DMS153 treated with DMSO at 0.1 percent for 48 hours (cell line): ENCODE results near the gene CDON.
"Not testable (repeated sequence)": the region's sequence is repeated elsewhere in the genome, so short reads cannot be mapped to it uniquely, and the experiment has no call there.

Experiments
- DNase-seq: peaks from one replicate; lab custom pipeline; 2025; ENCODE audit not compliant: unreplicated experiment; lab: John Stamatoyannopoulos, UW

Gene CDON

GRCh38 chr11:126049159-126049558 lies 13.5 kb downstream of the CDON start:
- DNase-seq = no peak

DNA sequence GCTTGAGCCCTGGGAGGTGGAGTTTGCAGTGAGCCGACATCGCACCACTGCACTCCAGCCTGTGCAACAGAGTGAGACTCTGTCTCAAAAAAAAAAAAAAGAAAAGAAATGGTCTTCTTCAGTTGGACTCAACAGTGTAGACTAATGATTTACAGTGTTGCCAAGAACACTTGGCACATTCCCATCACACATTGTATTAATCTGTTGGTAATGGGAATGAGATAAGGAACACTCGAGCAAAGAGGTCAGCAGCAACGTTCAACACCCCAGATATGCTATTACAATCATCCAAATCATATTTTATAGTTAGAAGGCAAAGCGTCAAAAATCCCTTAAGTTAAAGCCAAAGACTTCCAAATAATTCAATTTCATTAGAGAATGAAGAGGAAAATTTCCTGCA lies 14.5 kb downstream of the CDON start:
- DNase-seq = no peak

DNA sequence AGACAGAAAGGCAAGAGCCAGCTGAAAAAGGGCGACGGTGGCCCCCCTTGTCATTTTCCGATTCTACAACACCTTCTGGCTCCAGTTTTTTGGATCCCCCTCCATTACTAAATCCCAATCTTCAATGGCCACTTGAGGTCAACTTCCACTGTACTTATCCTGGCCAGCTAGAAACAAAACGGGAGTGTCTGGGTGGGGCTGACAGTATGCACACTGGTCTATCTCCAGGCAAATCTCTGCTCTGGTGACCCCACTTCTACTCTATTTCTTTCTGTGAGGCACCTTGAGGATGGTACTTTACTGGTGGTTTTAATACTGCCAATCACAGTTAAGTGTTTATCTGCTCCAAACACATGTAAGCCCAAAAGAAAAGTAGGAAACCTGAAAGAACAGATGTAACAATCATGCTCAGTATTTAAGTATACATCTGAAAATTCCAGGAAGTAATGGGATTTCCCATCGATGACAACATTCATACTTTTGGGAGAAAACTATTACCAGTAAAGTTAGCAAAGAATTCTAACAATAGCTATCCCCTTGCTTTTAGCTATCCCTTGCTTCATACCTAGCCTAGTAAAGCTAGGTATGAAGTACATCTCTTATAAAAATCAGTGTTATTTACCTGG lies 16.0 kb downstream of the CDON start:
- DNase-seq = no peak

DNA sequence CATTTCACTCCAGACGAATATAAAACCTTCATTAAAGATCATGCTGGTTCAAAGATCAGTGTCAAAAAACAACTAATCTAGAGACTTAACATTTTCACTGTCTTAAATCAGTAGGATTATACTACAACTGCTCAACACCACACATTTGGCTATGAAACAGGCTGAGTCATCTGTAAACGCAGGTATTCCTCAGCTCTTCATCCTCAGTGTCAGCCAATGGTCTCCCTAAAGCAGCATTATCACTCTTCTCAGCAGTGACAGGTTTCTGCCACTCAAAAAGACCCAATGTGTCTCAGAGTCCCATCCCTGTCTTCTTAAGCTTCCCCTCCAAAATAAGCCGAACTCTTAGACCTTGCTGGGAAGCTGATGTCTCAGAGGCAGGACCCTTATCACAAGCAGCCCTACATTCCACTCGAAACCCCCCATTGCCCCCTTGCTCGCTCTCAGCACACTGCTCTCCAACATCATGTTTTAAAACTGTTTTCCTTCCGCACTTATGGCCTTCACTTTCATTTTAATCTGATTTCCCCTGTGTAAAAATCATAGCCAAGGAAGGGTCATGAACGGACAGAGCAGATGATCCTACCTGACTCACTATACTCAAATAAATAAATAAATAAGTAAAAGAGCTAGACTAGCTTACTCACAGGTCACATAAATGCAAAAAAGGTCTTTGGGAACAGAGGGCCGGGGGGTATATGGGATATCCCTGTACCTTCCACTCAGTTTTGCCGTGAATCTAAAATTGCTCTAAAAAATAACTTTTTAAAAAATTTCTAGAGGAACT lies 23.0 kb downstream of the CDON start:
- no peak for DNase-seq

DNA sequence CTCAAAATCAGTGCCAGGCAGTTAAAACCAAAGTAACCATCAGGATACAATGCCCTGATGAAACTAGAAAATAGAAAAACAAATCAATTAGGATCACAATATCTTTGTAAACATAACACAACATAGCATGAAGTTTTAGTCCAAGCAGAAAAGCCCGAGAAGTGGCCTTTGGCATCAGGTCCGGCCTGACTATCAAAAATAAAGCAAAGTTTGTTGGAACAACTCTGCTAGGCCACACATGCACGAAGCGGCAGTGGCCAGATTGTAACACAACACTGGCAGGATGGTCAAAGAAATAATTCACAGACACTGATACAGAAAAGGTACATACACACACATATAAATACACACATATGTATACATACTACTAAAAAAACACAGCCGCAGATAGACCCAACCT lies 26.9 kb downstream of the CDON start:
- no peak for DNase-seq

DNA sequence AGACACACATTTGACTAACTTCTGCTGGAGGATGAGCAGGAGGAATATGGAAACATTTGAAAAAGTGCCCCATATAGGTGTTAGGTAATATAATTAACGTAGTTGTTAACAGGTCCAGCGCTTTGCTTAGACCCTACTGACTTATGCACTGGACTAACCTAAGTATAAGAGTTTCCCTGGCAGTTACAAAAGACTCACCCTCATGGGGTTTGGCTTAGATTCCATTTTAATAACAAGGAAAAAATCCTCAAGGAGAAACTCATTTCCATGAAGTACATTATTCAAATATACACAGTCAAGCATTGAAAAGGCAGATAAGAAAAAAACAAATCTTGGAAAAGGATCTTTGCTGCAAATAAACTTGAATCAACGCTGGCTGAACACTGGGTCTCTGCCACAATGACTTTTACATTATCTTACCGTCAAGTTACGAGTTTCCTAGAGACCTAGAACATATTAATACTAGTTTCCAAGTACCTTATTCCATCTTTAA lies 27.7 kb downstream of the CDON start:
- DNase-seq = no peak

- no peak for DNase-seq
Observed at GRCh38 chr11:126034039-126034932, 28.4 kb downstream of the CDON start.

DNA sequence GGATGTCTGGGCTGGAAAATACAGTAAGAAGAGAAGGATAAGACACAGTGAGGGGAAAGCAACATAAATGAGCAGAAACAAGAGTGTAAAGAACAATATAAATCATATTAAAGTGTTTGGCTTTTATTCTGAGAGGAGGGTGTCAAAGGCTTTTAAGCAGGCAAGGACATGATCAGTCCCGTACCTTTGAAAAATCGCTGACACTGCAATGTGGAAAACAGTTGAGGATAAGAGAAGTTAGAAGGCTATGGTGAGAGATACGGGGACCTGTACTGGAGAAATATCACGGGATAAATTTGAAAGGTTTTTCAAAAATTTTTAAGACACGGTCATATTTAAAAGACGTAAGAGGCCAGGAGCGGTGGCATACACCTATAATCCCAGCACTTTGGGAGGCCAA lies 30.3 kb downstream of the CDON start:
- DNase-seq = no peak

GRCh38 chr11:126029805-126030204 lies 32.9 kb downstream of the CDON start:
- DNase-seq = no peak

DNA sequence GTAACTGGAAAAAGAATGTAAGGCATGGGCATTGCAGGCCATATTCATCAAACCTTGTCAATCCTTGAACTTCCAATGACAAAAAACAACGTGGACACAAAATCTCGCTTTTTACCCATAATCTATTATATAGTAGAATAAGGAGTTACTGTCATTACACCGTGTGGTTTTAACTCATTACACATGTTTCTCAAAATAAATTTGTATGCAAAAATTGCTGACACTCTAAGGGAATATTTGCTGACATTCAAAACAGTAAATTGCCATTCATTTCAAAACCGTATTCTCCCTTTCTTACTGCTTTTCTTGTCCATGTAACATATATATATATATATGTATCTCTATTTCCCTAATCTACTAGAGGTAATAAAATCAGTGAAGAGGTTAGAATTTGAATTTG lies 33.4 kb downstream of the CDON start:
- DNase-seq = no peak

DNA sequence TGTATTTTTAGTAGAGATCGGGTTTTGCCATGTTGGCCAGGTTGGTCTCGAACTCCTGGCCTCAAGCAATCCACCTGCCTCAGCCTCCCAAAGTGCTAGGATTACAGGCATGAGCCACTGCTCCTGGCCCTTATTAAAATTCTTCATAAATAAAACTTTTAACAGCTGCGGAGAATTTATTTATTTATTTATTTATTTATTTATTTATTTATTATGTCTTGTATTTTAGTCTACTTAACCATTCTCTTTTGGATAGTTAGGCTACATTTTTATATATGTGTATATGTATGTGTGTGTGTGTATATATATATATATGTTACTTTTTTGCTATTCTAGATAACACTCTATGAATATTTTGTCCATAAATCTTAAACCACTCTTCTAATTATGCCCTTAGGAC lies 34.1 kb downstream of the CDON start:
- not testable (repeated sequence) for DNase-seq

DNA sequence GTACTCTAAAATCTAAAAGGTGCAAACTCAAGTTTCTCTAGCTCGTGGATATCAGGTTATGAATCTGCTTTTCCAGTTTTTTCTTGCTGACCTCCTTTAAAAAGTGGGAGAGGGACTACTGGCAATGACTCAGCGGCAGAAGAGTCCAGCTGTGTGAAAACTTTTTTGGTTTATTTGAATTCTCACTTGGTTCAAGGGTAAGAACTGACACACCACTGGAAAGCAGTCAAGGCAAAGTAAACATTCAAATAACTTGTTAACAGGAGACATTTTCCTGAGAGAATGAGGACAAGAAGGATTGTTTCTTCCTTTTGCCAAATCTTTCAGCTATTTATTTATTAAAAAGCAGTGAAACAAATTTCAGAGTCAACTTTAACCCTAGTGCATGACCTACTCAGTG lies 36.1 kb downstream of the CDON start:
- DNase-seq = no peak

DNA sequence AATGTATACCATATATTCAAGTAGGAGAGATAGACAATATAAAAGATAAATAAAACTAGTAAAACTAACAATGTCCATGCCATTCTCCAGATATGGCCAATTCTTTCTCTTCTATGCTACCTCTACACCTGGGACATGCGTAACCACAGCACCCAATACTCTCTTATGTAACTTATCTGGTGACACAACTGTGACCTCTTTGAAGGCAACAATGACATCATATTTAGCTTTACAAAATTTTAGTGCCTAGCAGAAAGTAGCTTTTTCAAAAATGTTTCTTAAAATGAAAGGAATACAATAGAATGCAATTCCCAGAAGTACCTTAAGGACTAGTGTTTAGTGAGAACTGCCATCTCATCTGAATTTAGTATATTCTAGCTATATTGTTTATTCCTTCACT lies 36.8 kb downstream of the CDON start:
- DNase-seq = no peak

DNA sequence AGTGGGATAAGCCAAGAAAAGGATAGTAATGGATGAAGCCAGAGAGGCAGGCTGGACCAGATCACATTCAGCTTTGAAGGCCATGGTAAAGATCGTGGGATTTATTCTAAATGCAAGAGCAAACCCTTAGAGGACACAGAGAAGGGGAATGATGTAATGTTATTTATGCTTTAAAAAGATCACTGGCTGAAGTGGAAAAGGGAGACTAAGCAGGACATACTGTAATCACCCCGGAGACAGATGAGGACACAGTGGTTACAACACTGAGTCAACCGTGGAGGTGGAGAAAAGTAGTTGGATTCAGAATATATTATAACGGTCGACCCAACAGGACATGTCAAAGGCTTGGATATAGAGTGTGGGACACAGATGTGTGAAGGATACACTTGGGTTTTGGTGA lies 38.5 kb downstream of the CDON start:
- no peak for DNase-seq

- DNase-seq = no peak
Observed at GRCh38 chr11:126012852-126013251, 49.8 kb downstream of the CDON start.

GRCh38 chr11:126011754-126012153 lies 50.9 kb downstream of the CDON start:
- DNase-seq = no peak

- DNase-seq = no peak
Observed at GRCh38 chr11:126011265-126011664, 51.4 kb downstream of the CDON start.

- DNase-seq = no peak
Observed at GRCh38 chr11:126008956-126009355, 53.7 kb downstream of the CDON start.

DNA sequence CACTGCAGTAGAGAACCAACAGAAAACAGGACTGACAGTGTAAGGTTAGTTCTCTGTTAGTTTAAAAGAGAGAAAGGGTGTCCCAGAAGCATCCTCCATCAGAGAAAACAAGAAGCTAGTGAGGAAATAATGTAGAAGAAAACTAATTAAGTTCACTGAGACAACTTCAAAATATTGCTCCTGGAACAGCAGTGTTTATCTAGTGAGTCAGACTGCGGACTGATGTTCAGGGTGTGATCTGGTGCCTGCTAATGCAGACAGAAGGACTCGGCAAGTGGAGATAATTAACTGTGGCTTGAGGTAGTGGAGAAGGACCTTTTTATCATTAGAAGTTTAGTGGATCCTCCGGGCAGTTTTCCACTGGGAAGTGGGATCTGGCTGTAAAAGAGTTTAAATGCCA lies 55.4 kb downstream of the CDON start:
- no peak for DNase-seq

GRCh38 chr11:126006068-126006467 lies 56.6 kb downstream of the CDON start:
- DNase-seq = no peak

DNA sequence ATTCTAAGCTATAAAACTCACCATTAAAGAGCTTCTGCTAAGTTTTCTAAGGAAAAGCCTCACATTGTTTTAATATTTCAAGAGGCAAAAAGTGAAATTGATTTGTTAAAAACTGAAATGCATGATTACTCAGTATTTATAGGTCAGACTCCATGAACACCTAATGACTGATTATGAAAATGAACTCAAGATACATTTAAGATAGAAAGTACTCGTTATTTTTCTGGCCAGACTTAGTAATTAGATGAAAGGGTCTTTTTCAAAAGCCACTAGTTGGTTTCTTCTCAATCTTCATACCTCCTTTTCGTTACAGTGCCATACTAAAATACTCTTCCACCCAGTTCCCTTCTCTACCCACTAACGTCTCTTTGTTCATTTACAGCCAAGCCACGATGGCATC lies 60.5 kb downstream of the CDON start:
- DNase-seq = no peak
